Measurements from ENCODE around the gene CREB3L4. TPM values are rescaled to one million over a fixed set of nuclear protein-coding genes. Genes with fewer than 3 reads are reported as not detected.

The CREB3L4 gene
- total RNA-seq, 4 donors from 2014 or later = 4.7 to 12.1 (median 8.7) TPM

GRCh38 chr1:153922972-153923925 is 44.5 kb upstream of the CREB3L4 start, which contains the start of gene GATAD2B:
Gene GATAD2B (minus strand): TSS chr1:153922972. CDS start chr1:153828347, 94,625 bp downstream.
- TF ChIP-seq, protein P1, sequence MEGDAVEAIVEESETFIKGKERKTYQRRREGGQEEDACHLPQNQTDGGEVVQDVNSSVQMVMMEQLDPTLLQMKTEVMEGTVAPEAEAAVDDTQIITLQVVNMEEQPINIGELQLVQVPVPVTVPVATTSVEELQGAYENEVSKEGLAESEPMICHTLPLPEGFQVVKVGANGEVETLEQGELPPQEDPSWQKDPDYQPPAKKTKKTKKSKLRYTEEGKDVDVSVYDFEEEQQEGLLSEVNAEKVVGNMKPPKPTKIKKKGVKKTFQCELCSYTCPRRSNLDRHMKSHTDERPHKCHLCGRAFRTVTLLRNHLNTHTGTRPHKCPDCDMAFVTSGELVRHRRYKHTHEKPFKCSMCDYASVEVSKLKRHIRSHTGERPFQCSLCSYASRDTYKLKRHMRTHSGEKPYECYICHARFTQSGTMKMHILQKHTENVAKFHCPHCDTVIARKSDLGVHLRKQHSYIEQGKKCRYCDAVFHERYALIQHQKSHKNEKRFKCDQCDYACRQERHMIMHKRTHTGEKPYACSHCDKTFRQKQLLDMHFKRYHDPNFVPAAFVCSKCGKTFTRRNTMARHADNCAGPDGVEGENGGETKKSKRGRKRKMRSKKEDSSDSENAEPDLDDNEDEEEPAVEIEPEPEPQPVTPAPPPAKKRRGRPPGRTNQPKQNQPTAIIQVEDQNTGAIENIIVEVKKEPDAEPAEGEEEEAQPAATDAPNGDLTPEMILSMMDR (IDR thresholded peaks at IDR 0.05; ENCODE audit: low read depth) = no peak

DNA sequence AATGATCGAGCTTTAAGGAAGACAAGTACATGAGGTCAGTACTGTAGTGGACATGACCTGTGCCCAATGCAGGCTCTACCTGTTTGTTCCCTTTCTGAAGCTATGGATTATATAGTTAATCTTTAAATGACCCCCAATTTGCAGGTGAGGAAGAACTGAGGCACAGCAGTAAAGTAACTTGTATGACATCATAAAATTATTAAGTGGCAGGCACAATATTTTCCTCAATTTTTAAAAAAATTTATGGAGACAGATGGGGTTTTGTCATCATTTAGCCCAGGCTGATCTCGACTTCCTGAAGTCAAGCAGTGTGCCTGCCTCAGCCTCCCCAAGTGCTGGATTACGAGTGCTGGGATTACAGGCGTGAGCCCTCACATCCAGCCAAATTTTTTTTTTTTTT is 41.3 kb upstream of the CREB3L4 start:
- TF ChIP-seq, protein P1 (IDR thresholded peaks at IDR 0.05; ENCODE audit: low read depth) = no peak

DNA sequence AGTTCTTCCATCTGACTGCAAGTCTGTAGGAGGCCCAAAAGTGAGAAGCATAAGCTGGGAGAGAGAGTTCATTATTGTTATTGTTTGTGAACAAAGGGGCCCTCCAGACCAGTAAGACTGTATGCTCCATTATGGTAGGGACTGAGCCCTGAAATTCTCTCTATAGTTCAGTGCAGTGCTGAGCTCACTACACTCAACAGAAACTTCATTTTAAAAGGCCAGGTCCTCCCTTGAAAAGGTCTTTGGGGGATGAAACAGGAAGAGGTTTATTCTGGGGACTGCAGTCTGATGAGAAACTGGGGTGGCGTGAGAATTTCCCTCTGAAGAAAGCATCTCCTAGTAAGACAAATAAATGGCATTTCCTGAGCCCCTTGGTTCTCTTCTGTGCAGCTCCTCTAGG is 39.5 kb upstream of the CREB3L4 start:
- TF ChIP-seq, protein P1 (IDR thresholded peaks at IDR 0.05; ENCODE audit: low read depth) = no peak

GRCh38 chr1:153928791-153929341 is 38.8 kb upstream of the CREB3L4 start:
- TF ChIP-seq, protein P1 (IDR thresholded peaks at IDR 0.05; ENCODE audit: low read depth) = no peak

DNA sequence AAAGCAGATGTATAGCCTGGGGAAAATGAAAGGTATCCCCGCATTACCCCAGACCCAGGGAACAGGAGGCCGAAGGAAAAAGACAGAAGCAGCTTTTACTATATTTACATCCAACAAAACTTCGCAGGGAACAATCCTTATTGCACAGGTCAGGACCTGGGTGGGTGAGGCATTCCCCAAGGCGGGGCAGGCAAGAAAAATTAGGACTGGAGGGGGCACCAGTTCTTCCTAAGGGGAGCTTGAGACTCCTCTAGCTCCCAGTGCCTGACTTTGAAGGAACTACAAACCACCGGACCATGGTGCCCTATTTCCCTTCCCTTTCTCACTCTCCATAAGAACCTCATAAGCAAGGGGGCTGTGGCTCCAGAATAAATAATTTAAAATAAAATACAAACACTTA is 38.3 kb upstream of the CREB3L4 start:
- TF ChIP-seq, protein P1 (IDR thresholded peaks at IDR 0.05; ENCODE audit: low read depth) = no peak

GRCh38 chr1:153929981-153930948 is 37.4 kb upstream of the CREB3L4 start:
- TF ChIP-seq, protein P1 (IDR thresholded peaks at IDR 0.05; ENCODE audit: low read depth) = no peak
